Stimulated activated effector memory CD8-positive, alpha-beta T cell treated with anti-CD3 and anti-CD28 coated beads, Interleukin-12 subunit alpha, Interleukin-12 subunit beta, amount 100 ng/mL, for 72 hours (primary cell): ENCODE data around the gene ADO.
A peak's percentile ranks its signal among the peaks of the same experiment; 100 is the strongest.

Experiments used
- ATAC-seq: fragments of 150-1000 bp; cut with Tn5 transposase; 2 replicates; pipeline ENCODE4 v1.10.0; 2021
- DNase-seq, 2 donors: peaks; one replicate each; pipeline ENCODE4 v3.0.0; 2021 to 2022; ENCODE audit warnings: low spot score in 2 of 2
- H3K27ac Mint-ChIP-seq: one replicate; pipeline ENCODE4 v1.8.0; 2022; ENCODE audit warnings: mild to moderate bottlenecking, mixed read lengths
- H3K36me3 Mint-ChIP-seq: one replicate; pipeline ENCODE4 v1.8.0; 2022; ENCODE audit warnings: mild to moderate bottlenecking, mixed read lengths
- H3K4me1 Mint-ChIP-seq: one replicate; pipeline ENCODE4 v1.8.0; 2022; ENCODE audit warnings: mixed read lengths
- H3K4me3 Mint-ChIP-seq: one replicate; pipeline ENCODE4 v1.8.0; 2022; ENCODE audit warnings: mild to moderate bottlenecking, mixed read lengths
- H3K9me3 Mint-ChIP-seq: one replicate; pipeline ENCODE4 v1.8.0; 2022; ENCODE audit warnings: mixed read lengths

ADO gene

DNA sequence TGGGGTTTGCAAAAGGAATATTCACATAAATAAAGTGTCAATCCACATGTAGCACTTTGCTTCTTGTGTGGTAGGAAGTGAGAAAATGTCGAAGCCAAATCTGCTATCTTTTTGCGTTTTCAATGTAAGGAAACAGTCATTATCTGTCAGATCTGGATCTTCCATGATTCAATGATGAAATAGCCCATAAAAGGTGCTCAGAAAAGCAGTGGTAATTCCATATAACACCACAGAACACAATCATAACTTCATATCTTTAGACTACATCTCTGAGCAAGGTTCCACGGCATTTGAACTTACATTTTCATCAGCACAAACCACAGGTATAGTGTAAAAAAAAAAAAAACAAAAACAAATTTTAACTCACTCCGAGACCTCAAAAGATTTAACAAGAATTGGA lies 51.5 kb downstream of the ADO start:
- Mint-ChIP-seq H3K27ac (peak overlapping the region; percentile 63), H3K36me3 (peaks cover 19% of the 10 kb centered on the region), H3K9me3 (no peaks in the 10 kb centered on the region), H3K4me1 (peaks cover 65% of the 10 kb centered on the region), H3K4me3 (peak overlapping the region; percentile 60)
- ATAC-seq (peak; percentile 73), DNase-seq (no peak)
